Central memory CD8-positive, alpha-beta T cell (primary cell): Measurements from ENCODE around the gene RANBP17.
A peak's percentile ranks its signal among the peaks of the same experiment; 100 is the strongest.
"Not testable (repeated sequence)": the region's sequence is repeated elsewhere in the genome, so short reads cannot be mapped to it uniquely, and the experiment has no call there.

Experiments used
- ATAC-seq: fragments of 150-1000 bp; cut with Tn5 transposase; replicated peaks from 2 replicates; pipeline ENCODE4 v1.10.0; 2022; ENCODE audit warnings: mild to moderate bottlenecking, moderate FRiP score, moderate number of reproducible peaks; ENCODE audit not compliant: poor library complexity, severe bottlenecking; ENCODE audit errors: extremely low read depth
- DNase-seq, 2 donors: peaks; one replicate each; pipeline ENCODE4 v3.0.0; 2021; ENCODE audit warnings: low spot score in 2 of 2
- H3K27ac Mint-ChIP-seq: one replicate; pipeline ENCODE4 v1.8.0; 2022; ENCODE audit warnings: low read depth, mild to moderate bottlenecking, moderate library complexity, mixed read lengths
- H3K27me3 Mint-ChIP-seq: one replicate; pipeline ENCODE4 v1.8.0; 2022; ENCODE audit warnings: mixed read lengths
- H3K36me3 Mint-ChIP-seq: one replicate; pipeline ENCODE4 v1.8.0; 2022; ENCODE audit warnings: mild to moderate bottlenecking, moderate library complexity, mixed read lengths; ENCODE audit not compliant: insufficient read depth
- H3K4me1 Mint-ChIP-seq: one replicate; pipeline ENCODE4 v1.8.0; 2022; ENCODE audit warnings: mixed read lengths
- H3K4me3 Mint-ChIP-seq: one replicate; pipeline ENCODE4 v1.8.0; 2022; ENCODE audit warnings: mild to moderate bottlenecking, moderate library complexity, mixed read lengths
- H3K9me3 Mint-ChIP-seq: one replicate; pipeline ENCODE4 v1.8.0; 2022; ENCODE audit warnings: mixed read lengths

Gene RANBP17

DNA sequence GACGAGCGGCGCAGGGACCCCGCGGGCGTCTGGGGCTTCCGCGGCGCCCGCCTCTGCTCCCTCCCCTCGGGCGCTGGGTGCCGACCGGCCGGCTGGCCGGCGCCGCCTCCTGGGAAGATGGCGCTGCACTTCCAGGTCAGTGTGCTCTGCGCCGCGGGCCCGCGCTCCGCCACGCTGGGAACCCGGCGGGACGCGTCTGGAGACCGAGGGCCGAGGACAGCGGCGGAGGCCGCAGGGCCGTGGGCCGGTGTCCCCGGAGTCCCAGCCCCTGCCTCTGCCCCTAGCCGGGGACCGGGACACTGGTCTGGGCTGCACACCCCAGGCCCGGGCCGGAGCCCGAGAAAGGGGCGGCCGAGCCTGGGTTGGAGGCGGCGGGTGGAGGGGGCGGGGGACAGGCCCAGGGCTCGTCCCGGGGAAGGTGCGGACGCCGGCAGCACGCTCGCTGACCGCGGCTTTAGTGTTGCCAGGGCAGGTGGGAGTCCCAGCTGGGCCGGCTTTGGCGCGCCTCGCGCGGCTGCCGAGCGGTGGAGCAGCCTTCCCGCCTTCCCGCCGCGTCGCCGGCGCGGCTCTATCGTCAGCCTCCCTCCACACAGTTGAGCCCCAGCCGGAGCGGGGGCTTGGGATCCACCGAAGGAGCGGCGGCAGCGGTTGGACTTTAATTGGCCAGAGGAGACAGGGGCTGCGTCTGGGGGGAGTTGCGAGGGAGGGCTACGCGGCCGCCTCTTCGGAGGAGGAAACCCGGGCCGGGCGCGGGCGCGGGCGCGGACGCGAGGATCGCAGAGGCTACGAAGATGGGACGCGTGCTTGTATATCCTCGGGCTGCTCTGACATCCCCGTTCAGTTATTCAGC is at the start of gene RANBP17:
RANBP17 (plus strand) TSS at position 102 of the 850 bp plus-strand sequence.
- Mint-ChIP-seq H3K27me3 (peaks cover 36% of the 10 kb centered on the region), H3K36me3 (peaks cover 2% of the 10 kb centered on the region), H3K9me3 (peaks cover 30% of the 10 kb centered on the region), H3K27ac (no peak within 1 kb of the TSS), H3K4me1 (no peaks in the 10 kb centered on the region), H3K4me3 (peak within 1 kb of the TSS; percentile 29)
- no peak for DNase-seq
- ATAC-seq: no peak

DNA sequence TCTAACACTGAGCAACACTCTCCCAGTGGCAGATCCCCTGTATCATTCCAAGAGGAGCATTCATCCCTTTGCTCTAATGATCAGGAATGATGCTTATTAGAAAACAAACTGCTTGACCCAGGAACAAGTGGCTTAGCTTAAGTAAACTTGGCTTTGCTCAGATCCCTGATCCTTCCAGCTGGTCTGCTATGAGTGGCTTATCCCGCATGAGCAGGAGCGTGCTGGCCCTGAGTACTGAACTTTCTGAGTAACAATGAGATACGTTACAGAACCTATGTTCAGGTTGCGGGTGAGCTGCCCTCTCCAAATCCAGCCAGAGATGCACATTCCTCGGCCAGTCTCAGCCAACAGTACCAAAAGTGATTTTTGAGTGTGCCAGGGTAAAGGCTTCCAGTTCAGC is 48.6 kb upstream of the RANBP17 start:
- Mint-ChIP-seq H3K36me3 (no peaks in the 10 kb centered on the region), H3K27ac (no peak overlapping the region), H3K4me3 (no peak overlapping the region), H3K4me1 (no peaks in the 10 kb centered on the region), H3K27me3 (peaks cover 6% of the 10 kb centered on the region), H3K9me3 (no peaks in the 10 kb centered on the region)
- ATAC-seq: no peak
- no peak for DNase-seq

DNA sequence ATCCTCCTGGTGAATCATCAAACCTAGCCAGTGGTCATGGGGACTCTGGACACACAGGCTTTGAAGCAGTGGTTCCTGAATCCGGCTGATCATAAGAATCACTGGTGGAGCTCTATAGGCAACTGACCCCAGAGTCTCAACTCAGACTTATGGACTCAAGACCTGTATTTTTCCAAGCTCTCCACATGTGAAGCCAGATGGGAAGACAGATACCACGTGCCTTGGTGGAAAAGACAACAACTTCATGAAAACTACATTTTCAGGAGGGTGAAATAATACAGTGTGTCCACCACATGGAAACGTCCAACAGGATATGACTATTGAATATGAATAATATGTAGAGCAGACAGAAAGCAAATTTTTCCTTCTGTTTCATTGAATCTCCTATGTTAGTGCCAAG is 44.6 kb upstream of the RANBP17 start:
- H3K4me3 Mint-ChIP-seq: no peak overlapping the region
- ATAC-seq (no peak), DNase-seq (no peak)
- no peaks in the 10 kb centered on the region for H3K4me1 Mint-ChIP-seq
- no peak overlapping the region for H3K27ac Mint-ChIP-seq
- no peaks in the 10 kb centered on the region for H3K36me3 Mint-ChIP-seq
- H3K27me3 Mint-ChIP-seq: no peaks in the 10 kb centered on the region
- H3K9me3 Mint-ChIP-seq: no peaks in the 10 kb centered on the region

DNA sequence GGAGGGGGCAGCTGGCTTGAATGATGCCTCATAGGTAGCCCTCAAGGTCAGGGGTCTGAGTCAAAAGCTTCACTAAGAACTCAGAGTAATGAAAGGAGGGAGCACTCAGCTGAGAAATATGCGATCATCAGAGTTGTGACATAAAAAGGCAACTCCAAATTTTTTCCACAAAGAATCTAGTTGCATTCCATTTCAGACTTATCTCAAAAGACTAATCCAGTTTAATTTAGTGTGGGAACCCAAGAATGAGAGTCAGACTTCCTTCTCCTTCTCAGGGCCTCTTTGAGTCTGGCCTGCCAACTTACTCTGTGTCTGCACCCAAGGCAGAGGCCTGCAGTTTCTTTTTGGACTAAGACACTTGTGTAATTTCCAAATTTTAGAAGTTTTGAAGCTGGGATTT is 43.6 kb upstream of the RANBP17 start:
- Mint-ChIP-seq H3K27ac (no peak overlapping the region), H3K36me3 (no peaks in the 10 kb centered on the region), H3K4me3 (no peak overlapping the region), H3K4me1 (no peaks in the 10 kb centered on the region), H3K9me3 (no peaks in the 10 kb centered on the region), H3K27me3 (no peaks in the 10 kb centered on the region)
- DNase-seq (no peak), ATAC-seq (no peak)

DNA sequence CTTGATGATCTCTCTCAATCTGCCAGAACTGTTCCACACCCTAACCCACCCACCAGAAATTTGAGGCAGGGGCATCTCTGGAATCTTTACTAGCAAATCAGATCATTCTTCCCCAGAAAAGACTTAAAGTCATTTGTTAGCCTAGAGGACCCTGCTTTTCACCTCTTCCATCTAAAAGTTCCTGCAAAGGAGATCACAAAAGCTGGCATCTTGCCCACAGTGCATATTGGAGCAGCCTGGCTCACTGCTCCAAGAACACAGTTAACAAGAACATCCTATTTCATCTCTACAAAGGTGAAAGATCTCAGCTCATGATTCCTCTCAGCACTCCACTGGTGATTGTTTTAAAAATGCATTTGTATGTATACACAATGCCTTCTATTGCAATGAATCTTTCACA is 42.0 kb upstream of the RANBP17 start:
- ATAC-seq: no peak
- Mint-ChIP-seq H3K27ac (no peak overlapping the region), H3K27me3 (no peaks in the 10 kb centered on the region), H3K4me1 (no peaks in the 10 kb centered on the region), H3K36me3 (no peaks in the 10 kb centered on the region), H3K9me3 (no peaks in the 10 kb centered on the region), H3K4me3 (no peak overlapping the region)
- no peak for DNase-seq

DNA sequence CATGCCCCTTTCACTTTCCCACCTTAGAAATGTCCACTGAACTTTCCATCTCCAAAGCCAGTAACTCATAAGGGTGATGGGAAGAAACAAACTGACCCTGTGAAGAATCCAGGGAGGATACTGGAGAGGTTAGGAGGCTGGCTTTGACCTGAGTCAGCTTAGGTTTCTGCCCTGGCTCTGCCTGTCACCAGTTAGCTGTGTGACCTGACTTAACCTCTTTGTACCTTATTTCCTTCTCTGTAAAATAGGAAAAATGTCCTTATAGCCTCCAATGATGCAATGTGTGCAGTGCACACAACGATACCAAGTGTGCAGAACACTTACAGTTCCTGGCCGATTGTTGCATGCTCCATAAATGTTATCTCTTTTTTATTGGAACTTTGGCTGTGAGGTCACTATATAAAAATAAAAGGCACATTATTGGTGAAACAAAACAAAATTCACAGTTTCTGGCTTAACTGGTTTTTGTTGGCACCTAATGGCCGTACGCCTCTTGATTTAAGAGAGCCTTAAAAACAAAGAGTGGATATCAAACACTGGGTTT is 40.5 kb upstream of the RANBP17 start:
- H3K27ac Mint-ChIP-seq: no peak overlapping the region
- no peak overlapping the region for H3K4me3 Mint-ChIP-seq
- no peak for DNase-seq
- no peaks in the 10 kb centered on the region for H3K36me3 Mint-ChIP-seq
- H3K27me3 Mint-ChIP-seq: peaks cover 8% of the 10 kb centered on the region
- no peaks in the 10 kb centered on the region for H3K4me1 Mint-ChIP-seq
- no peak for ATAC-seq
- H3K9me3 Mint-ChIP-seq: peaks cover 5% of the 10 kb centered on the region

DNA sequence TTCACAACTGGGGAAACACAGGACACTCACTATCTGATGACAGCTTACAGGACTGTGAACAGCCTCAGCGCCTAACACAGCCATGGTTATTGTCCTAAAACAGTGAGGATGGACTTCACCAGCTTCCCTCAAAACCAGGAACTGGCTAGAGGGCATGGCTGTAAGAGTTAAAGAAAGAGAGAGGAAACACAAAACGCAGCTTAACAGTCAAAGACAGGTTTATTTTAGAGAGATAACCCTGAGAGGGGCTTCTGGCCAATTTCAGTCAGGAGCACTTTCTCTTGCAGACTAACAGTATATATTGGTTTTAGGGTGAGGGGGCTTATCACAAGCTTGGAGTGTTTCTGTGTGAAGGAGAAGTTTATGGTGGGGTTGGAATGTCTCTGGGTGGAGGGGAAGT is 35.7 kb upstream of the RANBP17 start:
- peaks cover 5% of the 10 kb centered on the region for H3K9me3 Mint-ChIP-seq
- H3K4me3 Mint-ChIP-seq: no peak overlapping the region
- H3K27ac Mint-ChIP-seq: no peak overlapping the region
- no peaks in the 10 kb centered on the region for H3K36me3 Mint-ChIP-seq
- no peaks in the 10 kb centered on the region for H3K4me1 Mint-ChIP-seq
- peaks cover 10% of the 10 kb centered on the region for H3K27me3 Mint-ChIP-seq
- DNase-seq (no peak), ATAC-seq (no peak)

DNA sequence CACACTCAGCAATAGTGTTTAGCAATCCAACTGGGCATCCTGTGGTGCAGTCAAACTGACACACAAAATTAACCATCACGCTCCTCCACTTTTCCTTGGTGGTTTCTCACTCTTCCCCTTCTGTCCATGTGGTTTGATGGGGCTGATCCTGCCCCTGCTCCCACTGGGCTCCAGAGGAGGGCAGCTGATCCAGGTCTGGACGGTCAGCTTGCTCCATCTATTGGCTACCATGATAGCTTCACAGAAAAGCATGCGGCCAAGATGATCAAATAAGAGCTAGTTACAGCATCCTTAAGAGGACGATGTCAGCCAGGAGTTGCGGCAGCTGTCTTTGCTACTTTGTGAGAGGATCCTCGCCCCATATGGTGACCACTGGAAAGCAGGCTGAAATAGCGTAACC is 29.6 kb upstream of the RANBP17 start:
- Mint-ChIP-seq H3K9me3 (peaks cover 17% of the 10 kb centered on the region), H3K4me1 (no peaks in the 10 kb centered on the region), H3K4me3 (no peak overlapping the region), H3K27me3 (no peaks in the 10 kb centered on the region), H3K27ac (no peak overlapping the region), H3K36me3 (peaks cover 3% of the 10 kb centered on the region)
- ATAC-seq (no peak), DNase-seq (no peak)

DNA sequence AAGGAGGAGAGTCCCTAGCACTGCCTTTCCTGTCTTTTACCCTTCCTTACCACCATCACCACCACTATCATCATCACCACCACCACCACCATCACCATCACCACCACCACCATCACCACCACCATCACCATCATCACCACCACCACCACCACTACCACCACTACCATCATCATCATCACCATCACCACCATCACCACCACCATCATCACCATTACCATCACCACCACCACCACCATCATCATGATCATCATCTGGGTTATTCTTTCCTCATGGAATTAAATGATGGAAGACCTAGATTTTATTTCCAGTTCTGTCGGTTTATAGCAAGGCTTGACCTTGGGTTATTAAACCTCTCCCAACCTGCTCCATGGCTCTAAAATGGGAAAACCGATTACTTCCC is 27.8 kb upstream of the RANBP17 start:
- H3K27me3 Mint-ChIP-seq, DNase-seq, ATAC-seq, H3K4me3 Mint-ChIP-seq, H3K36me3 Mint-ChIP-seq, H3K4me1 Mint-ChIP-seq: not testable (repeated sequence)
- H3K9me3 Mint-ChIP-seq: peaks cover 17% of the 10 kb centered on the region
- H3K27ac Mint-ChIP-seq: peak overlapping the region; percentile 7

DNA sequence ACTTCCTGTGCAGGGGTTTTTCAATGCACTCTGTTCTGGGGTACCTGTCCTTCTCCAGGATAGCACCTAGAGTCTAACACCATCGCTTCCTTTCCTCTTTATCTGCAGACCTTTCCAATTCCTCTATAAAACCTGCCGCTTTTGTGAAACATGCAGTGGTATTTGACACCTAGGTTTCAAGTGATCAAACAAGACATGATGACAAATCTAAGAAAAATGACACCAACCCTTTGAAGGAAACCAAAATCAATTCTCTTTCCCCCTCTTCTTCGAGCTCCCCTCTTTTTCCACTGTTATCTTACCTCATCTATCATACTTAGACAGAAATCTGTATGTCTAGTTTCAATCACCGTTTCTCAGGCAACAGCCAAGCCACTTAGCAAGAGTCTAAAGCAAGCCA is 25.6 kb upstream of the RANBP17 start:
- DNase-seq (no peak), ATAC-seq (no peak)
- peaks cover 3% of the 10 kb centered on the region for H3K36me3 Mint-ChIP-seq
- H3K27ac Mint-ChIP-seq: no peak overlapping the region
- H3K27me3 Mint-ChIP-seq: no peaks in the 10 kb centered on the region
- H3K9me3 Mint-ChIP-seq: peaks cover 17% of the 10 kb centered on the region
- no peaks in the 10 kb centered on the region for H3K4me1 Mint-ChIP-seq
- no peak overlapping the region for H3K4me3 Mint-ChIP-seq

DNA sequence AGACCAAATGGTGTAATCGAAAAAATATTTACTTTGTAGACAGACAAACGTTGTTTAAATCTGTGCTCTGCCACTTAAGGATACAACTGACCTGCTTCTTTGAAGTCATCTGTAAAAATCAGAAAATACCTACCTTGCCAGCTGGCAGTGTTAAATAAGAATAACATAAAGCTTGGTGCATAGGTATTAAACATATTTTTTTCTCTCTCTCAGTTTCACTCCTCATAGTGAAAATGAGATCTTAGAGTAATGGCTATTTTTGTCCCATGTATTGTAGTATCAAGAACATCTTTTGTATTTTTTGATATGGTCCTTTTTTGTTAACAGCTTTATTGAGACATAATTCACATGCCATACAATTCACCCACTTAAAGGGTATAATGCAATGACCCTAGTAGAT is 17.9 kb upstream of the RANBP17 start:
- no peaks in the 10 kb centered on the region for H3K36me3 Mint-ChIP-seq
- H3K27me3 Mint-ChIP-seq: no peaks in the 10 kb centered on the region
- no peak for DNase-seq
- H3K27ac Mint-ChIP-seq: no peak overlapping the region
- H3K4me1 Mint-ChIP-seq: no peaks in the 10 kb centered on the region
- no peak for ATAC-seq
- no peak overlapping the region for H3K4me3 Mint-ChIP-seq
- no peaks in the 10 kb centered on the region for H3K9me3 Mint-ChIP-seq

DNA sequence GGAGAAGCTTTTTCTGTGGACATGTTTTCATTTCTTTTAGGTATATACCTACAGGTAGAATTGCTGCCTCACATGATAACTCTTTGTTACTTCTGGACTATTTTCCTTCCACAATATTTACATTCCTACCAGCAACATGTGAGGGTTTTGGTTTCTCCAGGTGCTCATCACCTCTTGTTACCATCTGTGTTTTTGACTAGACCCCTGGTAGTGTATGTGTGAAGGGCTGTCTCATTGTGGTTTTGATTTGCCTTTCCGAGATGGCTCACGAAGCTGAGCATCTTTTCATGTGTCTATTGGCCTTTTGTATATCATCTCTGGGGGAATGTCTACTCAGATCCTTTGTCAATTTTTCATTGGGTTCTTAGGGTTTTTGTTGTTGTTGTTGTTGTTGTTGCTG is 17.2 kb upstream of the RANBP17 start:
- no peak overlapping the region for H3K4me3 Mint-ChIP-seq
- no peaks in the 10 kb centered on the region for H3K4me1 Mint-ChIP-seq
- H3K27me3 Mint-ChIP-seq: no peaks in the 10 kb centered on the region
- DNase-seq (no peak), ATAC-seq (no peak)
- H3K9me3 Mint-ChIP-seq: no peaks in the 10 kb centered on the region
- no peak overlapping the region for H3K27ac Mint-ChIP-seq
- no peaks in the 10 kb centered on the region for H3K36me3 Mint-ChIP-seq

DNA sequence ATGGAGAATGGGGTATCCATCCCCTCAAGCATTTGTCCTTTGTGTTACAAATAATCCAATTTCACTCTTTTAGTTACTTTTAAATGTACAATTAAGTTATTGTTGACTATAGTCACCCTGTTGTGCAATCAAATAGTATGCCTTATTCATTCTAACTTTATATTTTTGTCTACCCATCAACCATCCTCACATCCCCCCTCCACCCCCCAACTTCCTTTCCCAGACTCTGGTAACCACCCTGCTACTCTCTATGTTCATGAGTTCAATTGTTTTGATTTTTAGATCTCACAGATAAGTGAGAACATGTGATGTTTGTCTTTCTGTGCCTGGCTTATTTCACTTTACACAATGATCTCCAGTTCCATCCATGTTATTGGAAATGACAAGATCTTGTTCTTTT is 15.4 kb upstream of the RANBP17 start:
- Mint-ChIP-seq H3K9me3 (no peaks in the 10 kb centered on the region), H3K27ac (no peak overlapping the region), H3K36me3 (no peaks in the 10 kb centered on the region), H3K27me3 (no peaks in the 10 kb centered on the region), H3K4me3 (no peak overlapping the region), H3K4me1 (no peaks in the 10 kb centered on the region)
- DNase-seq (no peak), ATAC-seq (no peak)
